GM21825 (cell line): ENCODE results near the gene TMEM69.
A peak's percentile ranks its signal among the peaks of the same experiment; 100 is the strongest.
"Not testable (repeated sequence)": the region's sequence is repeated elsewhere in the genome, so short reads cannot be mapped to it uniquely, and the experiment has no call there.

Experiments used
- ATAC-seq: cut with Tn5 transposase; IDR thresholded peaks from one replicate; pipeline ENCODE4 v1.9.1; 2021; ENCODE audit warnings: mild to moderate bottlenecking, moderate library complexity; ENCODE audit not compliant: unreplicated experiment

The TMEM69 gene

DNA sequence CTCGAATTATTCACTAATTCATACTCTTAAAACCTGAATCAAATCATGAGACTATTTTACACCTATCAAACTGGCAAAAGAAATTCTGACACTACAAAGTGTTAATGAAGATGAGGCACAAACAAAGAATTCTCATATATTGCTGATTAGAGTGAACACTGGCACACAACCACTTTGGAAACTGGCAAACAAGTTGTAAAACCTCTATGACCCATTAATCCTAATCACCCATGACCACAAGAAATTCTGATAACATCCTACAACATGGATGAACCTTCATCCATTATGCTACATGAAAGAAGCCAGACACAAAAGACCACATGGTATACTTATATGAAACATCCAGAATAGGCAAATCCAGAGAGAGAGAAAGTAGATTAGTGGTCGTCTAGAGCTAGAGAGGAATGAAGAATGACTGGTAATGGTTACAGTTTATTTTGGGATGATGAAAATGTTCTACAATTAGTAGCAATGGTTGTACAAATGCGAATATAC is 10.2 kb upstream of the TMEM69 start:
- ATAC-seq = no peak

- no peak for ATAC-seq
Measured at GRCh38 chr1:45678489-45678888, 9.5 kb upstream of the TMEM69 start.

- no peak for ATAC-seq
Measured at GRCh38 chr1:45679123-45679522, 8.9 kb upstream of the TMEM69 start.

- ATAC-seq = no peak
Measured at GRCh38 chr1:45682942-45683341, 5.0 kb upstream of the TMEM69 start.

GRCh38 chr1:45684402-45684801 is 3.6 kb upstream of the TMEM69 start:
- no peak for ATAC-seq

- ATAC-seq = no peak
Measured at GRCh38 chr1:45685308-45686014, 2.5 kb upstream of the TMEM69 start.

DNA sequence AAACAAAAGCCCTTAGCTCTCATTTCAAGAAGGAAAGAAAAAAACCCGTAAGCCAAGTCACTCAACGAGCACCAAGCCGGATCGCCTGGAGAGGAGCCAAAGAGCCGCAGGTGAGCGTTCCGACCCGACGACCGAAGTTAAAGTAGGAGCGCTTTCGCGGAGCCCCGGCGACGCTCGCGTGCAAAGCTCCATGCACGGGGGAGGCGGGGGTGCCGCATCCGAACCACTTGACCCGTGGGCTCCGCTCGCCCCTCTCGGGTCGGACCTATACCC is 2.0 kb upstream of the TMEM69 start:
- peak; percentile 15 for ATAC-seq

DNA sequence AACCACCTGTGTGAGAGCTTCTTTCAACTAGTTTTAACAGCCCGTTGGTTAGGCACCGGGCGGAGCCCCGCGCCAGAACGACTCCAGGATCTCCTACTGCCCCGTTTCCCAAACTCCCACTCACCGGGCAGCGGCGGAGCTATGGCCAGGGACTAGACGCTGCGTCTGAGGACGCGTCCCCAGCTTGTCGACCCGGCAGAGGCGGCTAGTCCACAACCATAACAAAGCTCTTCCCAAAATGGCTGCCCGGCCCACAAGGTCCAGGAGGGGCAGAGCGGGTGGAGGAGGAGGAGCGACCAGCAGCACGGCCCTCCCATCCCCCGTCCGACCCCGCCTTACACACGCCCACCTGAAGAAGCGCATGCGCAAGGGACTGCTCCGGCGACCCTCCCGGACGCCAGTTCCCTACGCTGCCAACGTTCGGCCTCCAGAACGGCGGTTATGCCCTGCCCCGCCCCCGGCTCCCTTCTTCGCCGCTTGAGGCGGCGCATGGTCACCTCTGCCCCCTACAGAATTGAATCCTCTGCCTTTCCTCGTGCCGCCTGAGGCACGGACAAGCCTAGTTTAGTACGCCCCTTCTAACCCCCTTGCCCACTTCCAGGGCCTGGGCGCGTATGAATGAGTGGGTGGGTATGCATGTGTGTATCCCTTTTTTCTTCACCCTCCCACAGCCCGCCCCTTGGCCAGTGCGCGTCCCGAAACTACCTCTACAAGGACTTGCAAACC is 1.5 kb upstream of the TMEM69 start, which contains the start of gene GPBP1L1:
Gene GPBP1L1, minus strand, starts transcription at position 246 of the 726 bp plus-strand sequence. CDS start 27,446 bp downstream, outside the sequence.
- peak; percentile 59 for ATAC-seq

GRCh38 chr1:45687014-45687753 is 797 bp upstream of the TMEM69 start:
- ATAC-seq = peak; percentile 75

- not testable (repeated sequence) for ATAC-seq
Measured at GRCh38 chr1:45693811-45694210, 5.8 kb downstream of the TMEM69 start.

DNA sequence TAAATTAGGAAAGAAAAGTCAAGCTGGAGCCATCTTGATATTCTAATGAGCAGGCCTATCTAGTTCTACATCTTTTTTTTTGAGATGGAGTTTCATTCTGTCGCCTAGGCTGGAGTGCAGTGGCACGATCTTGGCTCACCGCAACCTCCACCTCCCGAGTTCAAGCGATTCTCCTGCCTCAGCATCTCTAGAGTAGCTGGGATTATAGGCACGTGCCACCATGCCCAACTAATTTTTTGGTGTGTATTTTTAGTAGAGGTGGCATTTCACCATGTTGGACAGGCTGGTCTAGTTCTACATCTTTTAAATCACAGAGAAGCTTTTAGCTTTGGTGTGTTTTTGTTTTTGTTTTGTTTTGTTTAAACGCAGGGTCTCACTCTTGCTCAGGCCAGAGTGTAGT is 6.8 kb downstream of the TMEM69 start:
- ATAC-seq = no peak

DNA sequence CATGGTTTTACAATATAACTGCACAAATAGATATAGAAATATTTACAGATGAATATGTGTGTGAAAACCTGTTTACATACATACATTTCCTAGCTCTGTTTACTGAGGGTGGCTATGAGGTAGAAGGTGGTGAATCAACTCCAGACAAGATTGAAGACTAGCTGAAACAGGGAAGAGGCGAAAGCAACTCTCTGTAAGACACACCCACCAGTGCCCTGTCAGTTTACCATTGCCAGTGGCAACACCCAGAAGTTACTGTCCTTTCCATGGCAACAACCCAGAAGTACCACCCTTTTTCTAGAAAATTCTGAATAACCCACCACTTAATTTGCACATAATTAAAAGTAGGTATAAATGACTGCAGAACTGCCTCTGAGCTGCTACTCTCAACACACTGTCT is 16.7 kb downstream of the TMEM69 start:
- ATAC-seq = no peak

DNA sequence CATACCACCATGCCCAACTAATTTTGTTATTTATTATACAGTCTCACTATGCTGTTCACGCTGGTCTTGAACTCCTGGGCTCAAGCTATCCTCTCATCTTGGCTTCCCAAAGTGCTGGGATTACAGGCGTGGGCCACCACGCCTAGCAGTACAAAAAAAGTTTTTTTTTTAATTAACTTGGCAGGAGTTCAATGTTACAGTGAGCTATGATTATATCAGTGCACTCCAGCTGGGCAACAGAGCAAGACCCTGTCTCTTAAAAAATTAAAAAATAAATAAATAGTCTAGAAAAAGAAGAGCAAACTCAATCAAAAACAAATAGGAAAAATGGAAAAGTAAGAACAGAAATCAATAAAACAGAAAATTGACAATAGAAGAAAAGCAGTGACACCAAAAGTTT is 25.7 kb downstream of the TMEM69 start:
- ATAC-seq = no peak

GRCh38 chr1:45716700-45717099 is 28.7 kb downstream of the TMEM69 start:
- ATAC-seq = no peak

GRCh38 chr1:45717386-45717785 is 29.4 kb downstream of the TMEM69 start:
- not testable (repeated sequence) for ATAC-seq

- ATAC-seq = no peak
Measured at GRCh38 chr1:45718289-45718688, 30.3 kb downstream of the TMEM69 start.

DNA sequence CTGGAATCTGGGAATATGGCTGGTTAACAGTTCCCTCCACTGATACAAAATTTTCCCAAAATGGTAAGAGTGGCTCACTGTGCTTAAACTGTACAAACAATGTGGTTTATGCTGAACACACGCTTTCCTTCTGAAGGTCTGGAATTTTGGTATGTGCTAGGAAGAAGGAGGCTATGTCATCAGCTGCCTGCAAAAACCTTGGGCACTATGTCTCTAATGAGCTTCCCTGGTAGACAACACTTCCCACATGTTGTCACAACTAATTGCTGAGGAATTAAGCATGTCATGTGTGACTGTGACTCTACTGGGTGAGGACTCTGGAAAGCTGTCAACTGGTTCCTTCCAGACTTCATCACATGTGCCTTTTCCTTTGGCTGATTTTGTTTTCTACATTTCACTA is 33.2 kb downstream of the TMEM69 start:
- ATAC-seq = no peak

GRCh38 chr1:45722809-45723208 is 34.8 kb downstream of the TMEM69 start:
- ATAC-seq = no peak

- ATAC-seq = no peak
Measured at GRCh38 chr1:45723248-45723930, 35.4 kb downstream of the TMEM69 start.

DNA sequence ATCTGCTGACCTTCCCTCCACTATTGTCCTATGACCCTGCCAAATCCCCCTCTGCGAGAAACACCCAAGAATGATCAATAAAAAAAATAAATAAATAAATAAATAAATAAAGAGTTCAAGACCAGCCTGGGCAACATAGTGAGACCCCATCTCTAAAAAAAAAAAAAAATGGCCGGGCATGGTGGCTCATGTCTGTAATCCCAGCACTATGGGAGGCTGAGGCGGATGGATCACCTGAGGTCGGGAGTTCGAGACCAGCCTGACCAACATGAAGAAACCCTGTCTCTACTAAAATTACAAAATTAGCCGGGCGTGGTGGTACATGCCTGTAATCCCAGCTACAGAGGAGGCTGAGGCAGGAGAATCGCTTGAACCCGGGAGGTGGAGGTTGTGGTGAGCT is 38.0 kb downstream of the TMEM69 start:
- not testable (repeated sequence) for ATAC-seq
